Measurements from ENCODE around the gene LARP4B. TPM values are rescaled to one million over a fixed set of nuclear protein-coding genes. Genes with fewer than 3 reads are reported as not detected.

Gene LARP4B
- polyA plus RNA-seq, 1 donor: 83.3 TPM

- no peak for DNase-seq (ENCODE audit: low read depth)
Measured at GRCh38 chr10:787933-788651, 143.4 kb downstream of the LARP4B start.

GRCh38 chr10:786633-787474 is 144.7 kb downstream of the LARP4B start:
- no peak for DNase-seq (ENCODE audit: low read depth)

- no peak for DNase-seq (ENCODE audit: low read depth)
Measured at GRCh38 chr10:785861-786214, 145.7 kb downstream of the LARP4B start.

GRCh38 chr10:785089-785860 is 146.2 kb downstream of the LARP4B start:
- no peak for DNase-seq (ENCODE audit: low read depth)

- peak; percentile 20 for DNase-seq (ENCODE audit: low read depth)
Measured at GRCh38 chr10:784403-785088, 147.0 kb downstream of the LARP4B start.

GRCh38 chr10:782751-783648 is 148.5 kb downstream of the LARP4B start:
- no peak for DNase-seq (ENCODE audit: low read depth)

GRCh38 chr10:780536-781524 is 150.7 kb downstream of the LARP4B start:
- no peak for DNase-seq (ENCODE audit: low read depth)

GRCh38 chr10:778626-779330 is 152.7 kb downstream of the LARP4B start:
- DNase-seq (ENCODE audit: low read depth): no peak

GRCh38 chr10:777913-778479 is 153.5 kb downstream of the LARP4B start:
- no peak for DNase-seq (ENCODE audit: low read depth)

GRCh38 chr10:776772-777171 is 154.7 kb downstream of the LARP4B start:
- no peak for DNase-seq (ENCODE audit: low read depth)

GRCh38 chr10:775245-776075 is 156.0 kb downstream of the LARP4B start:
- DNase-seq (ENCODE audit: low read depth): no peak

- no peak for DNase-seq (ENCODE audit: low read depth)
Measured at GRCh38 chr10:774661-775244, 156.8 kb downstream of the LARP4B start.

GRCh38 chr10:774223-774622 is 157.3 kb downstream of the LARP4B start:
- no peak for DNase-seq (ENCODE audit: low read depth)

- no peak for DNase-seq (ENCODE audit: low read depth)
Measured at GRCh38 chr10:773562-774161, 157.8 kb downstream of the LARP4B start.

- no peak for DNase-seq (ENCODE audit: low read depth)
Measured at GRCh38 chr10:772227-772637, 159.3 kb downstream of the LARP4B start.

GRCh38 chr10:771647-772046 is 159.9 kb downstream of the LARP4B start:
- no peak for DNase-seq (ENCODE audit: low read depth)

- DNase-seq (ENCODE audit: low read depth): no peak
Measured at GRCh38 chr10:770975-771374, 160.5 kb downstream of the LARP4B start.

All from forelimb muscle (tissue), 1 donor.